Measurements from ENCODE around the gene CEP20. TPM values are rescaled to one million over a fixed set of nuclear protein-coding genes. Genes with fewer than 3 reads are reported as not detected.

Gene CEP20
- total and polyA plus RNA-seq, 2 donors (not counting 1 experiment from before 2014, with no cell fraction given): 14.2 to 30.2 TPM

DNA sequence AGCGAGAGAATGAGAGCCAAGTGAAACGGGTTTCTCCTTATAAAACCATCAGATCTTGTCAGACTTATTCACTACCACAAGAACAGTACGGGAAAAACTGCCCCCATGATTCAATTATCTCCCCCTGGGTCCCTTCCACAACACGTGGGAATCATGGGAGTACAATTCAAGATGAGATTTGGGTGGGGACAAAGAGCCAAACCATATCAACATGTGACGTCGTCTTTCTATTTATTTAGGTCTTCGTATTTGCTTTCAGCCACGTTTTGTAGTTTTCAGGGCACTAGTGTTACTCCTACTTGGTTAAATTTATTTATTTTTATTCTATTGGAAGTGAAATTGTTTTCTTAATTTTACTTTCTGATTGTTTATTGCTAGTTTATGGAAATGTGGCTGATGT, 27.9 kb upstream of the CEP20 start:
- no peaks in the 10 kb centered on the region for H3K79me2 ChIP-seq (ENCODE audit: control insufficient read depth, insufficient read depth, low read length)
- H4K20me1 ChIP-seq (ENCODE audit: control insufficient read depth, insufficient read depth, low read length, poor library complexity, severe bottlenecking): no peaks in the 10 kb centered on the region
- H3K4me1 ChIP-seq (ENCODE audit: control insufficient read depth in 2 of 2, insufficient read depth in 2 of 2, low read length in 2 of 2): no peaks in the 10 kb centered on the region
- no peaks in the 10 kb centered on the region for H3K27me3 ChIP-seq (replicated peaks in 1 of 4; ENCODE audit: control extremely low read depth in 1 of 4, control insufficient read depth in 3 of 4, insufficient read depth in 4 of 4, low read length in 3 of 4)
- Mint-ChIP-seq H3K27ac (no peak overlapping the region), H3K27me3 (no peaks in the 10 kb centered on the region), H3K9me3 (ENCODE audit: insufficient read depth) (no peaks in the 10 kb centered on the region), H3K4me1 (no peaks in the 10 kb centered on the region), H3K4me3 (no peak overlapping the region)
- no peaks in the 10 kb centered on the region for H3K36me3 ChIP-seq (replicated peaks in 1 of 2; ENCODE audit: control extremely low read depth in 1 of 2, control insufficient read depth in 1 of 2, extremely low read depth in 1 of 2, insufficient read depth in 2 of 2, low read length in 1 of 2)
- H3K9me3 ChIP-seq (ENCODE audit: control extremely low read depth in 1 of 3, control insufficient read depth in 2 of 3, insufficient read depth in 1 of 3, low read length in 2 of 3): no peaks in the 10 kb centered on the region
- ChIA-PET POLR2A (no interaction called here), CTCF (no interaction called here)
- intact Hi-C loops (cut with micrococcal nuclease): no loop called here
- H3K4me3 ChIP-seq (ENCODE audit: control extremely low read depth in 1 of 5, extremely low read depth in 1 of 5, insufficient read depth in 1 of 5, low read depth in 2 of 5, low read length in 4 of 5): no peak overlapping the region
- H3K27ac ChIP-seq (ENCODE audit: low read length in 2 of 2): no peak overlapping the region
- H3K4me2 ChIP-seq (replicated peaks; ENCODE audit: low read depth, low read length, poor library complexity, severe bottlenecking): no peak overlapping the region
- DNase-seq: no peak
- TF ChIP-seq, protein P1, sequence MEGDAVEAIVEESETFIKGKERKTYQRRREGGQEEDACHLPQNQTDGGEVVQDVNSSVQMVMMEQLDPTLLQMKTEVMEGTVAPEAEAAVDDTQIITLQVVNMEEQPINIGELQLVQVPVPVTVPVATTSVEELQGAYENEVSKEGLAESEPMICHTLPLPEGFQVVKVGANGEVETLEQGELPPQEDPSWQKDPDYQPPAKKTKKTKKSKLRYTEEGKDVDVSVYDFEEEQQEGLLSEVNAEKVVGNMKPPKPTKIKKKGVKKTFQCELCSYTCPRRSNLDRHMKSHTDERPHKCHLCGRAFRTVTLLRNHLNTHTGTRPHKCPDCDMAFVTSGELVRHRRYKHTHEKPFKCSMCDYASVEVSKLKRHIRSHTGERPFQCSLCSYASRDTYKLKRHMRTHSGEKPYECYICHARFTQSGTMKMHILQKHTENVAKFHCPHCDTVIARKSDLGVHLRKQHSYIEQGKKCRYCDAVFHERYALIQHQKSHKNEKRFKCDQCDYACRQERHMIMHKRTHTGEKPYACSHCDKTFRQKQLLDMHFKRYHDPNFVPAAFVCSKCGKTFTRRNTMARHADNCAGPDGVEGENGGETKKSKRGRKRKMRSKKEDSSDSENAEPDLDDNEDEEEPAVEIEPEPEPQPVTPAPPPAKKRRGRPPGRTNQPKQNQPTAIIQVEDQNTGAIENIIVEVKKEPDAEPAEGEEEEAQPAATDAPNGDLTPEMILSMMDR (IDR thresholded peaks at IDR 0.05): no peak
- TF ChIP-seq EZH2 (IDR thresholded peaks at IDR 0.05; ENCODE audit: borderline replicate concordance, insufficient read depth, low read depth, low read length, poor library complexity, severe bottlenecking): no peak
- 100% methylated on average over 2 of the region's 8 CpGs for WGBS (ENCODE audit: insufficient coverage)
- no peak for ATAC-seq (ENCODE audit: low read depth)
- no peak overlapping the region for H2AFZ ChIP-seq (ENCODE audit: insufficient read depth, low read depth, low read length, poor library complexity, severe bottlenecking)
- H3K9ac ChIP-seq (ENCODE audit: low read length): no peak overlapping the region

DNA sequence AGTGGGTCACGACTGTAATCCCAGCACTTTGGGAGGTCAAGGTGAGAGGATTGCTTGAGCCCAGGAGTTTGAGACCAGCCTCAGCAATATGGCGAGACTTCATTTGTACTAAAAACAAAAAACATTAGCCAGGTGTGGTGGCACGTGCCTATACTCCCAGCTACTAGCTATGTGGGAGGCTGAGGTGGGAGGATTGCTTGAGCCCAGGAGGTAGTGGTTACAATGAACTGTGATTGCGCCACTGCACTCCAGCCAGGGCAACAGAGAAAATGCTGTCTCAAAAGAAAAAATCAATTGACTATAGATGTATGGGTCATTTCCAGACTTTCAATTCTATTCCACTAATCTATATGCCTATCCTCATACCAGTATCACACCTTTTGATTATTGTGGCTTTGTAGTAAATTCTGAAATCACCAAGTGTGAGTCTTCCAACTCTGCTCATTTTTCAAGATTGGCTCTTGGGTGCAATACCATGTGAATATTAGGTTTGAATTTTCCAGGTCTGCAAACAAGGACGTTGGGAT, 27.2 kb upstream of the CEP20 start:
- no peak for ATAC-seq (ENCODE audit: low read depth)
- H3K4me2 ChIP-seq (replicated peaks; ENCODE audit: low read depth, low read length, poor library complexity, severe bottlenecking): no peak overlapping the region
- Mint-ChIP-seq H3K27me3 (no peaks in the 10 kb centered on the region), H3K9me3 (ENCODE audit: insufficient read depth) (no peaks in the 10 kb centered on the region), H3K4me1 (no peaks in the 10 kb centered on the region), H3K4me3 (no peak overlapping the region), H3K27ac (no peak overlapping the region)
- no peak overlapping the region for H3K27ac ChIP-seq (ENCODE audit: low read length in 2 of 2)
- no peak for DNase-seq
- intact Hi-C loops (cut with micrococcal nuclease): no loop called here
- H3K9ac ChIP-seq (ENCODE audit: low read length): no peak overlapping the region
- no peaks in the 10 kb centered on the region for H3K27me3 ChIP-seq (replicated peaks in 1 of 4; ENCODE audit: control extremely low read depth in 1 of 4, control insufficient read depth in 3 of 4, insufficient read depth in 4 of 4, low read length in 3 of 4)
- H4K20me1 ChIP-seq (ENCODE audit: control insufficient read depth, insufficient read depth, low read length, poor library complexity, severe bottlenecking): no peaks in the 10 kb centered on the region
- H3K4me3 ChIP-seq (ENCODE audit: control extremely low read depth in 1 of 5, extremely low read depth in 1 of 5, insufficient read depth in 1 of 5, low read depth in 2 of 5, low read length in 4 of 5): no peak overlapping the region
- H2AFZ ChIP-seq (ENCODE audit: insufficient read depth, low read depth, low read length, poor library complexity, severe bottlenecking): no peak overlapping the region
- TF ChIP-seq, protein P1 (IDR thresholded peaks at IDR 0.05): no peak
- TF ChIP-seq EZH2 (IDR thresholded peaks at IDR 0.05; ENCODE audit: borderline replicate concordance, insufficient read depth, low read depth, low read length, poor library complexity, severe bottlenecking): no peak
- H3K4me1 ChIP-seq (ENCODE audit: control insufficient read depth in 2 of 2, insufficient read depth in 2 of 2, low read length in 2 of 2): no peaks in the 10 kb centered on the region
- POLR2A ChIA-PET: no interaction called here
- H3K36me3 ChIP-seq (replicated peaks in 1 of 2; ENCODE audit: control extremely low read depth in 1 of 2, control insufficient read depth in 1 of 2, extremely low read depth in 1 of 2, insufficient read depth in 2 of 2, low read length in 1 of 2): no peaks in the 10 kb centered on the region
- WGBS (ENCODE audit: insufficient coverage): no CpG with 5 or more reads among the region's 5 CpGs
- H3K9me3 ChIP-seq (ENCODE audit: control extremely low read depth in 1 of 3, control insufficient read depth in 2 of 3, insufficient read depth in 1 of 3, low read length in 2 of 3): no peaks in the 10 kb centered on the region
- CTCF ChIA-PET: no interaction called here
- no peaks in the 10 kb centered on the region for H3K79me2 ChIP-seq (ENCODE audit: control insufficient read depth, insufficient read depth, low read length)

Data from B cell (primary cell).